GM18498 (cell line): ENCODE measurements around the gene DES.
A peak's percentile ranks its signal among the peaks of the same experiment; 100 is the strongest.

ENCODE experiments used
- ATAC-seq: cut with Tn5 transposase; IDR thresholded peaks from one replicate; pipeline ENCODE4 v1.9.1; 2021; ENCODE audit warnings: mild to moderate bottlenecking, moderate library complexity; ENCODE audit not compliant: unreplicated experiment

Gene DES

GRCh38 chr2:219452361-219453317 is 34.5 kb downstream of the DES start:
- ATAC-seq: no peak

- ATAC-seq: no peak
Measured at GRCh38 chr2:219453671-219454590, 35.8 kb downstream of the DES start.

- no peak for ATAC-seq
Measured at GRCh38 chr2:219455581-219455980, 37.4 kb downstream of the DES start.

GRCh38 chr2:219457784-219458369 is 39.7 kb downstream of the DES start:
- no peak for ATAC-seq

- no peak for ATAC-seq
Measured at GRCh38 chr2:219458996-219459395, 40.8 kb downstream of the DES start.

- peak; percentile 81 for ATAC-seq
Measured at GRCh38 chr2:219459460-219460311, 41.5 kb downstream of the DES start.

- ATAC-seq: no peak
Measured at GRCh38 chr2:219460424-219460926, 42.3 kb downstream of the DES start.

- peak; percentile 45 for ATAC-seq
Measured at GRCh38 chr2:219461047-219461514, 42.9 kb downstream of the DES start.

- ATAC-seq: no peak
Measured at GRCh38 chr2:219461669-219462068, 43.5 kb downstream of the DES start.

- no peak for ATAC-seq
Measured at GRCh38 chr2:219462349-219462748, 44.2 kb downstream of the DES start.

GRCh38 chr2:219464286-219465032 is 46.3 kb downstream of the DES start:
- no peak for ATAC-seq

GRCh38 chr2:219465659-219466561 is 47.7 kb downstream of the DES start:
- no peak for ATAC-seq

GRCh38 chr2:219466816-219467735 is 48.9 kb downstream of the DES start:
- ATAC-seq: no peak

GRCh38 chr2:219467736-219468075 is 49.5 kb downstream of the DES start:
- no peak for ATAC-seq

GRCh38 chr2:219468410-219469185 is 50.4 kb downstream of the DES start:
- ATAC-seq: no peak

- no peak for ATAC-seq
Measured at GRCh38 chr2:219469186-219469724, 51.1 kb downstream of the DES start.
